GM19438 (cell line): ENCODE measurements around the gene IZUMO1.
A peak's percentile ranks its signal among the peaks of the same experiment; 100 is the strongest.
"Not testable (repeated sequence)": the region's sequence is repeated elsewhere in the genome, so short reads cannot be mapped to it uniquely, and the experiment has no call there.

Source experiments
- ATAC-seq: cut with Tn5 transposase; IDR thresholded peaks from one replicate; pipeline ENCODE4 v1.9.1; 2021; ENCODE audit warnings: low read depth; ENCODE audit not compliant: unreplicated experiment

IZUMO1 gene

DNA sequence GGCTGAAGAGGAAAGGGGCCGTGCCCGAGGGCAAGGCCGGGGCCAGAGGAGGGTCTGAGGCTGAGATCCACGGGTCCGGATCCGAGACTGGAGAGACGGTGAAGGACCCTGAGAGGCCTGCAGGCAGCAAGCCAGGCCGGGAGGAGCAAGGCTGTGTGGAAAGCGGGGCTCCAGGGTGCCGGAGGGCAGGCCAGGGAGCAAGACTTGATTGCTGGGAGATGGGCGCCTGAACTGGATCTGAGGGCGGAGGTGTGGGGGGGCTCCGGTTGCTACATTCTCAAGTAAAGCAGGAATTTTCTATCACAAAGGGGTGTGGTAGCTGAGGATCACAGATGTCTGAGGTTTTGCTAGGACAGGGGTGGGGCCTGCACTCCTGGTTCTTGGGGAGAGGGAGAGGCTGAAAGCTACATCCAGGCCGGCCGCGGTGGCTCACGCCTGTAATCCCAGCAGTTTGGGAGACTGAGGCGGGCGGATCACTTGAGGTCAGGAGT is 31.0 kb downstream of the IZUMO1 start:
- no peak for ATAC-seq

DNA sequence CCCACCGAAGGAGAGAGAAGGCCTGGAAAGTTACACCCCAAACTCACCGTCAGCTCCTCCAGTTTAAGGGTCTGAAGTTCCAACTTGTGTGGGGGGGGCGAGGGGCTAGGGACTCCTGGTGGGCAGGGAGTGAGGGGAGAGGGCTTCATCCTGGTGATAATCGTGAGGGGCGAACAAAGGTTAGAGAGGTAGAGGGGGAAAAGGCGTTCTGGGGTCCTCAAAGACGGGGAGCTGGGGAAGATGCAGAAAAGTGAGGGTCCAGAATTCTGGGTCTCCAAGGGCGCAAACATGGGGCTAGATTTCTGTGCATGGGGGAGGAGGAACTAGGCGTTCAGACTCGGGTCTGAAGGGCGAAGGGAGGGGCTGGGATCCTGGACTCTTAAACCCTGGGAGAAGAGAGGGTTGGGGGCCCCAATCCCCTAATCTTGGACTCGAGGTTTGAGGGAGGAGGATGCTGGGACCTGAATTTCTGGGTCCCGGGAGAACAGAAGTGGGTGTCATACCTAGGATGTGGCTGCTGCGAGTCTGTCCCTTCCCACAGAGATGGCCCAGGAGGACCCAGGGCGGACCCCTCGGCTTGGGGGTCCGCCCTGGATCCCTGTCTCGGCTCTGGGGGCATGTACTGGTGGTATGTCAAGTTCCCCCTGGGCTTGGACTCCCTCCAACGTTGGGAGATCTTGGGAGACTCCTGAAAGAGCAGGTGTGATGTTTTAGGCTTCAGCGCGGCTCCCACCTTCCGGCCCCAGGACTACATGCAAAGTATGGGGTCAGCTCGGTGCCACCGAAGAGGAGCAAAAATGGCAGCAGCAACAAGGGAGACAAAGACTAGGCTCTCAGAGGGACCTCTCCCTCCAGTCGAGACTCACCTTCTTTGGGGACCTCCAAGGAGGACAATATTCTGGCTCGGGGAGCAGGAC is 31.7 kb downstream of the IZUMO1 start:
- ATAC-seq = no peak

DNA sequence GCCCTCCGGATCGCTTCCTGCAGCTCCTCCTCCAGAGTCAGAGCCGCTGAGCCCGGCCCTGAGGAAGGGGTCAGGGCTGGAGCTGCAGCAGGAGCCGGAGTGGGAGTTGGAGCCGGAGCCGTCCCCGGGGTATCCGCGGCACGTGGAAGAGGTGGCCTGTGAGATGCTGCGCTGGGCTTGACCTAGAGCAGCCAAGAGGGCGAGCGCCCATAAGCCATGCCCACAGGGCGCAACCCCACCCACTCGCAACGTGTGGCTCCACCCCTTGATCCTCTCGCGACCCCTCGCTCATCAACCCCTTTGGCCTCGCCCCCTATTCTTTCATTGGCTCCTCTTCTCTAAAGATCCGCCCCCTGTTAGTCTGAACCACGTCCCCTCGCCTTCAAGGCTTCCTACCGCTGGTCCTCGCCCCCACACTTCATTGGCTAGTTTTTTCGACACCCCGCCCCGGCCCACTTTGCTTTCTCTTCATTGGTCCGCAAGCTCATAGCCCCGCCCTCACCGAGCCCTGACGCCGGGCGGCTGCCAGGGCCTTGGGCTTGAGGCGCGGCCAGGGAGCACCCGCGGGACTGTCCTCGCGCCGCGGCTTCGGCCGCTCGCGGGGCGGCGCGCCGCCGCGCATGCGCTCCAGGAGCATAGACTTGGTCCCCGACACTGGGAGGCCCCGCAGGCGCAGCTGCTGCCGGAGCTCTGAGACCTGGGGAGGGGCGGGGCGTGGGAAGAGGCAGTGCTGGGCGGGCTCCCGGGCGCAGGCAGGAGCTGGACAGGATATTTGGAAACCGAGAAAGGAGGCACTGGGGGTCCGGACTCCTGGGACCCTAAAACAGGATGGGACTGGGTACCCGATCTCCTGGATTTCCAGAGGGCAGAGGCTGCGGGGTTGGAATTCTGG is 32.6 kb downstream of the IZUMO1 start:
- ATAC-seq = peak; percentile 90

DNA sequence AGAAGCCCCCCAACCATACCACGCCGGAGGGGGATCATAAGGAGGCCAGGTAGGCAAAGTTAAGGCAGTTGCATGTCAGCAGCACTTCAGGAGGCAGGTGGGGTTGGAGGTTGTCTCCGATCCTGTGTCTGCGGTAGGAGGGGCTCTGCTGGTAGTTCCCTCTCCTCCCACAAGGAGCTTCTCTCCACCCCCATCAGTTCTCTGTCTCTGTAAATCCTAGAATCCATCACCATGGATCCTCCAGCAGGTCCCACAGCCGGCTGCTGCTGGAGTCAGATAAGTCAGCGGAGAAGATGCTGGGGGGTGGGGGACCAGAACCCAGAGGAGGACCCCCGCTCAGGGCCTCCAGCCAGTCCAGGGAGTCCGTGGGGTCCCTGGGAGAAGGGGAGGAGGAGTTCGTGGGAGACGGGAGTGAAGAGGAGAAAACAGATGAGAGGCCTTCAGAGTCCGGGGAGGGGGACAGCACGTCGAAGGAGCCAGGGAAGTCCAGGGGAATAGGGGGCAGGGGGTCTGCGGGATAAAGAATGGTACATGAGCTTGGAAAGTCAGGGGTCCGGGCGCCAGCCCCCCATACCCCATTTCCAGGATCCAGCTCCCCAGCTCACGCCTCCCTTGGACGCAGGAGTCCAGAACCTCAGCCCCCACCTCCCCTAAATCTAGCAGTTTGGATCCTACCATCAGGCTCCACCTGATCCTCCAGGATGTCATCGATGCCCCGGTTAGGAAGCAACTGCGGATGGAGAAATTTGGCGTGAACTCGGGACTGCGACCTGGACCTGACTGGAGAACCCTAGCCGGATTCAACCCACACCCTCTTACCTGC is 33.5 kb downstream of the IZUMO1 start:
- ATAC-seq = no peak

DNA sequence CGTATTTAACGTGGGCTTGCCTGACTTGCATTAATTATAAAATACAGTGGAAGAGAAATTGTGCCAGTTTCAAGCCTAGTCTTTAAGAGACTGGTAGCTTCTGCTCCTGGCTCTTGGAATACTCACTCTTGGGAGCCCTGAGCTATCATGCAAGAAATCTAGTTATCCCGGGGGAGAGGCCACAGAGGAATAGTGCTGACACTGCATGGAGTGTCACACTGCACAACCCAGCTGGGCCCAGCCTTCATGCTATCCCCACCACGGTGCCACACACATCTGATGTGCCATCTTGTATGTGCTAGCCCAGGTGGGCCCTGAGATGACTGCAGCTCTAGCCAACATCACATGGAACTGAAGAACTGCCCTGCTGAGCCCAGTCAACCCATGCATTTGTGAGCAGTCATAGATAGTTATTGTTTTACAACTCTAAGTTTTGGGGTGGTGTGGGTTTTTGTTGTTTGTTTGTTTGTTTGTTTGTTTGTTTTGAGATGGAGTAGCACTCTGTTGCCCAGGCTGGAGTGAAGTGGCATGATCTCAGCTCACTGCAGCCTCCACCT is 35.5 kb downstream of the IZUMO1 start:
- ATAC-seq = no peak

DNA sequence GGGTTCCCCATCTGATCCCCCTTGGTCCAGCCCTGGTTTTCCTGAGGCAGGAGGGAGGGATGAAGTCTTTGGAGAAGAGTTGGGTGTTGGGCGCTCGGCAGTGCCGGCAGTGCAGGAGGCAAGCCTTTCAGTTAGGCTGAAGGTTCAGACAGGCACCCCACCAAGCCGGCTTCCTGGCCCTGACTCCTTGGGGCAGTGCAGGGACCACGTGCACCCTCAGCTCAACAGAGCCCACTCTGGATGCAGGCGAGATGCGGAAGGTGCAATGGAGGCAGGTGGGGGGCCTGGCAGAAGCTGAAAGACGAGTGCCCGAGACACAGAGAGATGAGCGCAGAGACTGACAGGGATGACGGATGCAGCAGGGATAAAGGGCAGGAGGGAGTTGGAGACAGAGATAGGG is 38.2 kb downstream of the IZUMO1 start:
- no peak for ATAC-seq

DNA sequence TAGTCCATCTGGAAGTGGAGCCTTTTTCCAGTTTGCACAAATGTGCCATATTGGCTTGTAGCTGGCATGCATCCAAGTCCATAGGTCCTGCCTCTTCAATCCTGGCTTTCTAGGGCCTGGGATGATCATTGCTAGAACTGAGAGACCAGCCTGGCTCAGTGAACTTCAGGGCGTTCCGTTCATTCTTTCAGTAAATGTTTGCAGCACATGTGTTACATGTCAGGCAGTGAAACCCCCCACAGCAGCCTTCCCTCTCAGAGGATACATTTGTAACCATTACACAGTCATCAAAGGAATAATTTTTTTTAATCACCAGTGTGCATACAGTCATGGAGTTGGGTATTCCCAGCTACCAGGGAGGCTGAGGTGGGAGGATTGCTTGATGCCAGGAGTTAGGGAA is 41.3 kb downstream of the IZUMO1 start:
- ATAC-seq = no peak

DNA sequence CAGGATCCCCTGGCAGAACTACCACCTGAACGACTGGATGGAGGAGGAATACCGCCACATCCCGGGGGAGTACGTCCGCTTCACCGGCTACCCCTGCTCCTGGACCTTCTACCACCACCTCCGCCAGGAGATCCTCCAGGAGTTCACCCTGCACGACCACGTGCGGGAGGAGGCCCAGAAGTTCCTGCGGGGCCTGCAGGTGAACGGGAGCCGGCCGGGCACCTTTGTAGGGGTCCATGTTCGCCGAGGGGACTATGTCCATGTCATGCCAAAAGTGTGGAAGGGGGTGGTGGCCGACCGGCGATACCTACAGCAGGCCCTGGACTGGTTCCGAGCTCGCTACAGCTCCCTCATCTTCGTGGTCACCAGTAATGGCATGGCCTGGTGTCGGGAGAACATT is 43.4 kb downstream of the IZUMO1 start:
- no peak for ATAC-seq

DNA sequence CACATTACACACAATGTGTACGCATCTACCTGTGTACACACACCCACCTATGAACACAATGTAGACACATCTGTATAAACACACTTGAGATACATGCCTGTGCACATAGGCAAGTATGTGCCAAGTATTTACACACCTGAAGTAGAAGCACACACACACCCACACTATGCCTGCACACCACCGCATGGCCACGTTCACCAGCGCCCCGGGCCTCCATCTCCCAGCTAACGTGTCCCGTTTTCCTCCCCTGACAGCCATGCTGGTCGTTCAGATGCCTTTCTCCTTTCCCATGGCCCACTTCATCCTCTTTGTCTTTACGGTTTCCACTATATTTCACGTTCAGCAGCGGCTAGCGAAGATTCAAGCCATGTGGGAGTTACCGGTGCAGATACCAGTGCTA is 44.0 kb downstream of the IZUMO1 start:
- no peak for ATAC-seq

DNA sequence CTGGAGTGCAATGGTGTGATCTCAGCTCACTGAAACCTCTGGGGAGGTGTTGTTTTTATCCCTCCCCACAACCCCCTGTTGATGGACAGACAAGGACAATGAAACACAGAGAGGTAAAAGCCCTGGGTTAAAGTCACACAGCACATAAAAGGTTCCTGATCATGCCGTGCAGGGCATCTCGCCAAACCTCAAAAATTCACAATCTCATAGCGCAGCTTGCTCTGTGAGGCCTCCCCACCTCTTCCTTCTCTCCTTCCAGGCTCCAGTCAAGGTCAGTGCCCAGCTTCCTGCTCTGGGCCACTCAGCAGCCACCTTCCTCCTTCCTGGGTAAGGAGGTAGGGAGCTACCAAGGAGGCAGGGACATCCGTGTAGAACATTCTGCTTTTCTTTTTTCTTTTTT is 48.7 kb downstream of the IZUMO1 start:
- no peak for ATAC-seq

DNA sequence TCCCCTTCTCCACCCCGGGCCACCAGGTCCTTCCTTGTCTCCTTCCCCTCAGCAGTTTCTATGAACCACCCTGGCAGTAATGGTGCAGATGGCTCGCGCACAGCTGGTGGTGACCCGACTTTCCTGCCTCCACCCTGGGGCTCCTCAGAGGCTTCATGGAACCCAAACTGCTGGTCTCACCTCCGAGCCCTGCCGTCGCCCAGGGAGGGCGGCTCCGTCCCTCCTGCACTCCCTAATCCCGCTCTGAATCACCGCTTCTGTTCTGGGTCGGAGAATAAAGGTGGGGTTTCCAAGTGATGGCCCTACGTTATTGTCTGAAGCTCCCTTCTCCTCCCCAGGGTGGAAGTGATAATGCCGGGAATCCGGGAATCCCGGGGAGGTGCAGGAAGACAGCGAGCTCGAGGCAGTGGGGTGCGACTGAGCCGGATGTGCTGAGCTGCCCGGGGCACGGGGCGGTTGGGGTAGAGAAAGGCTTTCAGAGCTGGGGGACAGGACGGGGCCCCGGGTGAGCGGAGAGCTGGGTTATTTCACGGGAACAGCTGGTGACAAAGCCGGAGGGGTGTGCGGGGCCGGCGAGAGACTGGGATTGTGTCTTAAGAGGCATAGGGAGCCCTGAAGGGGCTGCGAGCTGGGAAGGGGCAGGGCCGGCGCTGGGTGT is 50.2 kb downstream of the IZUMO1 start:
- no peak for ATAC-seq

DNA sequence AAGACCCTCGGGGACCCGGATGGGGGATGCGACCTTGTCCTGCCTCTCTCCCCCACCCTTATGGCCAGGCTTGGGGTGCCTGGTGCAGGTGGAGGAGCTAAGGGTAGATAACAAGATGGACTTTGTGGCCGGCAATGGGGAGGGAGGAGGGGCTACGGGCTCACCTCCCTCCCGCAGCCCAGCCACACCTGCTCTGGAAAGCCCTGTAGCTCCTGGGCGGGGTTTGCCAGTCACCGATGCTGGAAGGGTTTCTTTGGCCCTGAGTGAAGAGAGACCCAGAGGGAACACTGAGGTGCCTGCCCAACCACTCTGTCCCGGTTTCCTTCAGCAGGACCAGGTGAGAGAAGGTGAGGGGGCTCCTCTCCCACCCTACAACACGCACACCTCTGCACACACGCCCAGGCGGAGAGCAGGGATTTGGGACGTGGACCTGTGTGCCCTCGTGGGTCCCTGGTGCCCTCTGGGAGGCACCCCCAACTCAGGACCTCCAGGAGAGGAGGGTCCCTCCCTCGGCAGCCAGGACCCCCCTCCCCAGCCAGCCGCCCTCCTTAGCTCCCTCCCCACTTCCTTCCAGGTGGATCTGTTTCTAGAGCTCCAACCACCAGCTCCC is 50.9 kb downstream of the IZUMO1 start, which contains the start of gene FUT2:
FUT2 (plus strand) TSS at position 229 of the 610 bp plus-strand sequence. CDS start 6,986 bp downstream, outside the sequence.
- no peak for ATAC-seq

DNA sequence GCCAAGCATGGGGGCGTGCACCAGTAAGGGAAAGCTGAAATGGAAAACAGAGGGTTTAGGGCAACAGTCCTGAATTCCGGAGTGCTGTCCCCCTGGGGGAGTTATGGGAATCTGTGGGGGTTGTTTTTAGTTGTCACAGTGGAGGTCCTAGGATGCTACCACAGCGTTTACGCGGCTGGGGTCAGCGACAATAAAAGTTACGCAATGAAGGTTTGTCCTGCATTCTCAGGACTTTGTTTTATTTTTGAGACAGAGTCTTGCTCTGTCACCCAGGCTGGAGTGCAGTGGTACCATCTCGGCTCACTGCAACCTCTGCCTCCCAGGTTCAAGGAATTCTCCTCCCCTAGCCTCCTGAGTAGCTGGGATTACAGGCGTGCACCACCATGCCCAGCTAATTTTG is 53.1 kb downstream of the IZUMO1 start:
- not testable (repeated sequence) for ATAC-seq
